ENCODE data around the gene TNFRSF4.

The TNFRSF4 gene

DNA sequence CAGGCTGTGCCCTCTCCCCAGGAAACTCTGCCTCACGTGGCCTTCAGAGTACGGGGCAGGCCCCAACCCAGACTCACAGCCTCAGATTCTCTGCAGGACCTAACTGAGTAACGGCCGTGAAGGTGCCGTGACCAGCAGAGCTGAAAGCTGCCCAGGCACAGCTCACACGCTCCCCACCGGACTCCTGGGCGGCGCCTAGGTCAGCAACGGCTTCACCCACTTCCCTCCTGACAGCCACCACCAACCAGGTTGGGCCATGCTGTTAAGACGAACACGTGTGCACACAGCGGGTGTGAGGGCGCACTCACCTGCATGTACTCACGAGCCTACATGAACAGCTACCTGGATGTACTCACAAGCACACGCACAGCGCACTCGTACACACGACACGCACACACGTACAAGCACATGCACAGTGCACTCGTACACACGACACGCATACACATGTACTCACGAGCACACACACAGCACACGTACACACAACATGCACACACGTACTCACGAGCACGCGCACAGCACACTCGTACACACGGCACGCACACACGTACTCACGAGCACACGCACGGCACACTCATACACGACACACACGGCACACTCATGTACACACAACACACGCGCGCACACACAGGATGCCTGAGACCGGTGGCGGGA is 8.7 kb upstream of the TNFRSF4 start:
- no peak for TF ChIP-seq CTCF (IDR thresholded peaks at IDR 0.05; ENCODE audit: insufficient read depth, low read depth, low read length, missing control alignments)

DNA sequence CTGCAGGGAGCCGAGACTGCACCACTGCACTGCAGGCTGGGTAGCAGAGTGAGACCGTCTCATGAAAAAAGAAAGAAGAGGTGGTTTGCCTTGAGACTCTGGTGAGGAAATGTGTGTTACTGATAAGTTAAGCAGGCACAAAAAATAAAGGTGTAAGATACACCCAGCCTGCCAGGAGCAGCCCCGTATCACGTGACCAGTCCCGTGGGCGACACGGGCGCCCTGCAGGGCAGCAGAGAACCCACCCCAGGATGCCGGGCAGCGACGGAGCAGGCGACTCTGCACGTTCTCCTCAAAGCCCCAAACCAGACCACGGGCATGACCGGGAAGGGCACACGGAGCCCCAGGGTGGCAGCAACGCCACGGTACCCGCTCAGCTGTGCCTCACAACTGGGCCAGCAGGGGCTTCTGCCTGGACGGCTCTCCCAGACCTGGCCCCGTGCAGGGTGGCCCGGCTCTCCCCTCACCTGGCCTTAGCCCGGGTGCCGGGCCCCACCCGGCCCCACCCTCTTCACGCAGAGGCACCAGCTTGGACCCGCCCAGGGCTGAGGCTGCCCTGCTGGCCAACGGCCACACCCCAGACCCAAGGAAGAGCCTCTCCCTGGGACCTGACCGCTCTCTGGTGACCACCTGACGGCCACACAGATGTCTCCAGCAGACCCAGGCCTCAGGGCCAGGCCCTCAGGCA is 8.1 kb upstream of the TNFRSF4 start:
- no peak for DNase-seq (ENCODE audit: low read depth)
- H3K4me3 ChIP-seq (ENCODE audit: low read depth, low read length) = no peak overlapping the region

More for the DNA sequence above, 8.7 kb upstream of the TNFRSF4 start:
- H3K4me3 ChIP-seq (ENCODE audit: low read depth, low read length) = no peak overlapping the region
- DNase-seq (ENCODE audit: low read depth) = no peak

GRCh38 chr1:1220197-1220596 is 6.2 kb upstream of the TNFRSF4 start:
- H3K4me3 ChIP-seq (ENCODE audit: low read depth, low read length) = no peak overlapping the region
- TF ChIP-seq CTCF (IDR thresholded peaks at IDR 0.05; ENCODE audit: insufficient read depth, low read depth, low read length, missing control alignments) = no peak
- no peak for DNase-seq (ENCODE audit: low read depth)

More for the DNA sequence above, 8.1 kb upstream of the TNFRSF4 start:
- no peak for TF ChIP-seq CTCF (IDR thresholded peaks at IDR 0.05; ENCODE audit: insufficient read depth, low read depth, low read length, missing control alignments)

DNA sequence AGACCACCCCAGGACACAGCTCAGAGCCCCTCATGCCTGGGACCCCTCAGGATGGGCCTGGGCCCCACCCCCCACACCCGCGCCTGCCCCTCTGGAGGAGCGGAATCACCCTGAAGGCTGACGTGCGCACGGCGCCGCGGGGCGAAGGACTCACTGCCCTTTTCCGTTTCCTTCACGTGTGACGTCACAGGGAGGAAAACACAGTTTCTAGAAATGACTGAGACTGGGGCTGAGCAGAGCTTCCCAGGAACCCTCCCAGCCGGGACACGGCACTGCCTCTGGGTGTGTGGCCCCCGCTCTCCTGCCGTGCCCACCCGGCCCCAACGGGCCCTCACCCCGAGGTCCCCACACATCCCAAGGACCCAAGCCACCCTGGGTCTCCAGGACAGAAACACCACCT is 5.4 kb upstream of the TNFRSF4 start:
- TF ChIP-seq CTCF (IDR thresholded peaks at IDR 0.05; ENCODE audit: insufficient read depth, low read depth, low read length, missing control alignments) = no peak
- no peak overlapping the region for H3K4me3 ChIP-seq (ENCODE audit: low read depth, low read length)
- peak; percentile 31 for DNase-seq (ENCODE audit: low read depth)

- no peak overlapping the region for H3K4me3 ChIP-seq (ENCODE audit: low read depth, low read length)
- no peak for DNase-seq (ENCODE audit: low read depth)
- no peak for TF ChIP-seq CTCF (IDR thresholded peaks at IDR 0.05; ENCODE audit: insufficient read depth, low read depth, low read length, missing control alignments)
These were observed 4.7 kb upstream of the TNFRSF4 start for GRCh38 chr1:1218524-1219200.

- TF ChIP-seq CTCF (IDR thresholded peaks at IDR 0.05; ENCODE audit: insufficient read depth, low read depth, low read length, missing control alignments) = no peak
- DNase-seq (ENCODE audit: low read depth) = no peak
- H3K4me3 ChIP-seq (ENCODE audit: low read depth, low read length) = no peak overlapping the region
These were observed 3.9 kb upstream of the TNFRSF4 start for GRCh38 chr1:1217621-1218523.

All from GM12865 (cell line).